IMR-90 (cell line): ENCODE results near the gene CST3. TPM values are rescaled to one million over a fixed set of nuclear protein-coding genes. Genes with fewer than 3 reads are reported as not detected.

Experiments used
- ATAC-seq: fragments of 200-7000 bp; cut with Tn5 transposase; 2 replicates; pipeline ENCODE4 v1.9.1; 2020; ENCODE audit warnings: low read depth, mild to moderate bottlenecking, moderate library complexity
- BruUV-seq: library from RNA; stranded (reverse); fragments of 400-500 nt; replicated peaks from 2 replicates; lab custom pipeline; 2021; lab: Mats Ljungman, UMichigan
- CTCF ChIA-PET: fragments of 300-600 bp; formaldehyde crosslinking; extraction: SDS; loops from one replicate; lab custom pipeline; 2021; ENCODE audit warnings: antibody characterized with exemption; lab: Yijun Ruan, JAX
- POLR2A ChIA-PET: fragments of 300-600 bp; sonication (Branson Sonifier 250); formaldehyde crosslinking; loops from one replicate; lab custom pipeline; 2022; ENCODE audit warnings: antibody characterized with exemption; ENCODE audit not compliant: unreplicated experiment; lab: Charles Lee
- DNase-seq: peaks from one replicate; pipeline ENCODE4 v3.0.0; 2013
- H2AFZ ChIP-seq: replicated peaks from 2 replicates; pipeline ENCODE3; 2013; ENCODE audit warnings: low read length, mild to moderate bottlenecking; ENCODE audit not compliant: poor library complexity
- H2AK5ac ChIP-seq: 2 replicates; pipeline ENCODE4 v1.6.1; 2013; ENCODE audit warnings: low read depth, low read length, inconsistent platforms
- H2AK9ac ChIP-seq: replicated peaks from 2 replicates; pipeline ENCODE3; 2013; ENCODE audit warnings: mild to moderate bottlenecking, low read depth, low read length, moderate library complexity; ENCODE audit not compliant: poor library complexity
- H2BK120ac ChIP-seq: 2 replicates; pipeline ENCODE4 v1.6.1; 2013; ENCODE audit warnings: low read depth, low read length, inconsistent platforms
- H2BK15ac ChIP-seq: 3 replicates; pipeline ENCODE4 v1.6.1; 2013; ENCODE audit warnings: low read depth, low read length, inconsistent platforms
- H2BK20ac ChIP-seq: 2 replicates; pipeline ENCODE4 v1.6.1; 2013; ENCODE audit warnings: low read depth, mild to moderate bottlenecking, inconsistent platforms, low read length, moderate library complexity
- H2BK5ac ChIP-seq: 2 replicates; pipeline ENCODE4 v1.6.1; 2013; ENCODE audit warnings: mild to moderate bottlenecking, low read depth, low read length, inconsistent platforms; ENCODE audit not compliant: poor library complexity, severe bottlenecking
- H3K14ac ChIP-seq: replicated peaks from 2 replicates; pipeline ENCODE4 v1.6.1; 2013; ENCODE audit warnings: low read depth, low read length, inconsistent platforms
- H3K18ac ChIP-seq: 2 replicates; pipeline ENCODE4 v1.6.1; 2013; ENCODE audit warnings: low read depth, low read length, control low read depth
- H3K23ac ChIP-seq: 2 replicates; pipeline ENCODE4 v1.6.1; 2013; ENCODE audit warnings: low read depth, low read length, inconsistent platforms
- H3K27ac ChIP-seq: 2 replicates; pipeline ENCODE4 v1.5.1; 2013; ENCODE audit warnings: mild to moderate bottlenecking, control low read depth, low read length; ENCODE audit not compliant: insufficient read depth
- H3K27me3 ChIP-seq: 2 replicates; pipeline ENCODE4 v1.6.1; 2013; ENCODE audit warnings: low read length; ENCODE audit not compliant: control insufficient read depth, insufficient read depth
- H3K36me3 ChIP-seq: 2 replicates; pipeline ENCODE4 v1.6.1; 2013; ENCODE audit warnings: low read length, mixed read lengths; ENCODE audit not compliant: control insufficient read depth, insufficient read depth
- H3K4ac ChIP-seq: 2 replicates; pipeline ENCODE4 v1.6.1; 2013; ENCODE audit warnings: low read depth, low read length, inconsistent platforms
- H3K4me1 ChIP-seq: 2 replicates; pipeline ENCODE4 v1.6.1; 2013; ENCODE audit warnings: low read length, mixed read lengths; ENCODE audit not compliant: control insufficient read depth, insufficient read depth
- H3K4me2 ChIP-seq: 2 replicates; pipeline ENCODE4 v1.6.1; 2013; ENCODE audit warnings: low read depth, mild to moderate bottlenecking, control low read depth, low read length, moderate library complexity
- H3K4me3 ChIP-seq: 2 replicates; pipeline ENCODE4 v1.5.1; 2013; ENCODE audit warnings: low read depth, mild to moderate bottlenecking, control low read depth, low read length, moderate library complexity; ENCODE audit not compliant: insufficient read depth
- H3K56ac ChIP-seq: 2 replicates; pipeline ENCODE4 v1.6.1; 2013; ENCODE audit warnings: low read length, inconsistent platforms; ENCODE audit not compliant: insufficient read depth; ENCODE audit errors: extremely low read depth
- H3K79me1 ChIP-seq, 2 experiments: 2 replicates each; pipeline ENCODE4 v1.6.1; 2013; ENCODE audit warnings: low read length in 2 of 2, inconsistent platforms in 1 of 2, low read depth in 1 of 2
- H3K9ac ChIP-seq: 2 replicates; pipeline ENCODE4 v1.6.1; 2013; ENCODE audit warnings: low read depth, low read length, control low read depth
- H3K9me1 ChIP-seq: 2 replicates; pipeline ENCODE4 v1.6.1; 2013; ENCODE audit warnings: low read length, inconsistent platforms; ENCODE audit not compliant: insufficient read depth
- H3K9me3 ChIP-seq: 2 replicates; pipeline ENCODE4 v1.6.1; 2013; ENCODE audit warnings: low read length; ENCODE audit not compliant: control insufficient read depth, insufficient read depth
- H4K20me1 ChIP-seq: 2 replicates; pipeline ENCODE4 v1.6.1; 2013; ENCODE audit warnings: low read length, inconsistent platforms; ENCODE audit not compliant: insufficient read depth
- H4K5ac ChIP-seq: 2 replicates; pipeline ENCODE4 v1.6.1; 2013; ENCODE audit warnings: mild to moderate bottlenecking, low read depth, low read length, control low read depth
- H4K8ac ChIP-seq, 2 experiments: 2 replicates each; pipeline ENCODE4 v1.6.1; 2013; ENCODE audit warnings: low read depth in 2 of 2, low read length in 2 of 2, control low read depth in 1 of 2, inconsistent platforms in 1 of 2
- H4K91ac ChIP-seq: 2 replicates; pipeline ENCODE4 v1.6.1; 2013; ENCODE audit warnings: low read depth, low read length, inconsistent platforms; ENCODE audit not compliant: insufficient read depth
- CHD1 ChIP-seq: IDR thresholded peaks from 2 replicates; pipeline ENCODE4 v1.6.1; 2012; ENCODE audit warnings: low read depth, low read length, improper control_type of control experiment
- ELK1 ChIP-seq: fragments of 150-350 bp; IDR thresholded peaks from 2 replicates; pipeline ENCODE4 v1.6.1; 2016; ENCODE audit warnings: low read depth, mild to moderate bottlenecking, low read length, moderate library complexity, borderline replicate concordance
- FOS ChIP-seq: fragments of 150-350 bp; IDR thresholded peaks from 2 replicates; pipeline ENCODE4 v1.6.1; 2016; ENCODE audit warnings: low read depth, low read length
- MAFK ChIP-seq: IDR thresholded peaks from 2 replicates; pipeline ENCODE4 v1.6.1; 2012; ENCODE audit warnings: low read depth, low read length, improper control_type of control experiment
- RAD21 ChIP-seq: IDR thresholded peaks from 2 replicates; pipeline ENCODE4 v1.6.1; 2012; ENCODE audit warnings: low read length, improper control_type of control experiment
- SMC3 ChIP-seq: fragments of 150-350 bp; IDR thresholded peaks from 2 replicates; pipeline ENCODE4 v1.6.1; 2016; ENCODE audit warnings: low read depth, mild to moderate bottlenecking, antibody characterized with exemption, low read length, moderate library complexity
- WGBS, 2 experiments: methylation state at CpG; one replicate each; pipeline versions ENCODE4 v1.1.5 to v1.1.7; 2013; ENCODE audit warnings: missing lambda C conversion rate in 2 of 2; ENCODE audit not compliant: insufficient read length in 1 of 2; ENCODE audit errors: extremely low coverage in 2 of 2; 5-methylcytosine and 5-hydroxymethylcytosine counted together
- dilution Hi-C: fragments of 300-500 bp; cut with HindIII; formaldehyde crosslinking; loops from one replicate; pipeline ENCODE4 v1.14.3; 2018; ENCODE audit warnings: low sequenced_read_pairs; ENCODE audit not compliant: unreplicated experiment
- in situ Hi-C: fragments of 300-500 bp; cut with MboI; formaldehyde crosslinking; loops from 3 replicates; pipeline ENCODE4 v1.14.3; 2019; ENCODE audit warnings: low sequenced_read_pairs, inconsistent platforms, mixed read lengths
- intact Hi-C: fragments of 100-400 bp; cut with micrococcal nuclease; formaldehyde crosslinking; loops from 2 replicates; pipeline ENCODE4 v1.10.0; 2022
- polyA plus RNA-seq, 3 experiments: library from polyadenylated mRNA; depleted of rRNA; stranded (reverse); fragments of >200 nt; gene quantifications; 2 replicates each; pipeline ENCODE4 v1.2.3, GENCODE V29; 2012; ENCODE audit warnings: low replicate concordance in 1 of 3
- total RNA-seq: library from RNA; depleted of rRNA; stranded (reverse); fragments of >200 nt; gene quantifications from 2 replicates; pipeline ENCODE4 v1.2.3, GENCODE V29; 2012

CST3 gene
- total and polyA plus RNA-seq, 2 of the 4 experiments (the other 2 are of a cell fraction) = 26.0 to 471 TPM

GRCh38 chr20:23647346-23647745, 9.6 kb upstream of the CST3 start:
- H3K4me3 ChIP-seq = no peak overlapping the region
- no peak overlapping the region for H3K56ac ChIP-seq
- dilution Hi-C loops = no loop called here
- no peak overlapping the region for H2BK120ac ChIP-seq
- H3K36me3 ChIP-seq = no peaks in the 10 kb centered on the region
- H3K4me2 ChIP-seq = no peak overlapping the region
- no peak overlapping the region for H2AK9ac ChIP-seq
- no peak overlapping the region for H2AK5ac ChIP-seq
- no peak overlapping the region for H3K9ac ChIP-seq
- no peak overlapping the region for H4K5ac ChIP-seq
- H2BK20ac ChIP-seq = no peak overlapping the region
- H3K4ac ChIP-seq = no peak overlapping the region
- POLR2A ChIA-PET = no interaction called here
- H3K14ac ChIP-seq = no peak overlapping the region
- peaks cover 4% of the 10 kb centered on the region; the same call in 1 of the 2 replicates for H3K4me1 ChIP-seq
- no CpG with 5 or more reads among the region's 2 CpGs for WGBS, 2 experiments
- H3K18ac ChIP-seq = no peak overlapping the region
- BruUV-seq = no TSS peak
- no peak overlapping the region for H4K8ac ChIP-seq
- TF ChIP-seq ELK1 (no peak), CHD1 (no peak), SMC3 (no peak), MAFK (no peak), FOS (peak; percentile 11; the same call in 1 of the 2 replicates), RAD21 (no peak)
- H2AFZ ChIP-seq = no peak overlapping the region
- H4K20me1 ChIP-seq = no peaks in the 10 kb centered on the region; the same call in 1 of the 2 replicates
- H3K27me3 ChIP-seq = no peaks in the 10 kb centered on the region
- DNase-seq = peak; percentile 39
- no peak overlapping the region for H3K27ac ChIP-seq
- H3K79me1 ChIP-seq = no peaks in the 10 kb centered on the region
- no peaks in the 10 kb centered on the region for H3K9me3 ChIP-seq
- in situ Hi-C loops = loop anchor here (25.0 kb wide), 2 partner anchors 1615 to 1765 kb away; partner anchors contain the start of gene GINS1
- no peak overlapping the region for H4K91ac ChIP-seq
- H2BK5ac ChIP-seq = no peak overlapping the region
- no peak overlapping the region for H3K23ac ChIP-seq
- CTCF ChIA-PET = no interaction called here
- H3K9me1 ChIP-seq = peaks cover 6% of the 10 kb centered on the region
- no peak overlapping the region for H2BK15ac ChIP-seq
- intact Hi-C loops = no loop called here
- no peak; the same call in 1 of the 2 replicates for ATAC-seq
